Skeletal muscle tissue (tissue), 4 donors: ENCODE data around the gene NBPF26. TPM values are rescaled to one million over a fixed set of nuclear protein-coding genes. Genes with fewer than 3 reads are reported as not detected.
A peak's percentile ranks its signal among the peaks of the same experiment; 100 is the strongest.
"Not testable (repeated sequence)": the region's sequence is repeated elsewhere in the genome, so short reads cannot be mapped to it uniquely, and the experiment has no call there.

ENCODE experiments used
- H3K27ac ChIP-seq: one replicate; pipeline ENCODE4 v1.7.0; 2013; ENCODE audit warnings: mild to moderate bottlenecking, low read depth, low read length, inconsistent platforms
- H3K27me3 ChIP-seq, 3 donors: one replicate each; pipeline ENCODE4 v1.7.0; 2013; ENCODE audit warnings: low read length in 3 of 3; ENCODE audit not compliant: control insufficient read depth in 3 of 3, insufficient read depth in 3 of 3
- H3K36me3 ChIP-seq, 3 donors: one replicate each; pipeline ENCODE4 v1.7.0; 2013; ENCODE audit warnings: low read length in 3 of 3; ENCODE audit not compliant: control insufficient read depth in 3 of 3, insufficient read depth in 3 of 3
- H3K4me1 ChIP-seq, 3 donors: one replicate each; pipeline ENCODE4 v1.7.0; 2013; ENCODE audit warnings: low read length in 3 of 3, mild to moderate bottlenecking in 3 of 3; ENCODE audit not compliant: control insufficient read depth in 3 of 3, insufficient read depth in 3 of 3
- H3K4me3 ChIP-seq, 3 donors: one replicate each; pipeline ENCODE4 v1.7.0; 2013; ENCODE audit warnings: low read length in 3 of 3
- H3K9ac ChIP-seq, 3 donors: one replicate each; pipeline ENCODE4 v1.7.0; 2013; ENCODE audit warnings: low read length in 3 of 3, mild to moderate bottlenecking in 3 of 3, moderate library complexity in 2 of 3, low read depth in 1 of 3
- H3K9me3 ChIP-seq, 3 donors: one replicate each; pipeline ENCODE4 v1.7.0; 2013; ENCODE audit warnings: low read length in 3 of 3; ENCODE audit not compliant: control insufficient read depth in 3 of 3
- total RNA-seq: library from RNA; depleted of rRNA; stranded (reverse); fragments of >200 nt; gene quantifications from one replicate; pipeline ENCODE4 v1.2.3, GENCODE V29; 2014
- donor health status: Osteomylitis.

The NBPF26 gene
- total RNA-seq = 27.1 TPM

DNA sequence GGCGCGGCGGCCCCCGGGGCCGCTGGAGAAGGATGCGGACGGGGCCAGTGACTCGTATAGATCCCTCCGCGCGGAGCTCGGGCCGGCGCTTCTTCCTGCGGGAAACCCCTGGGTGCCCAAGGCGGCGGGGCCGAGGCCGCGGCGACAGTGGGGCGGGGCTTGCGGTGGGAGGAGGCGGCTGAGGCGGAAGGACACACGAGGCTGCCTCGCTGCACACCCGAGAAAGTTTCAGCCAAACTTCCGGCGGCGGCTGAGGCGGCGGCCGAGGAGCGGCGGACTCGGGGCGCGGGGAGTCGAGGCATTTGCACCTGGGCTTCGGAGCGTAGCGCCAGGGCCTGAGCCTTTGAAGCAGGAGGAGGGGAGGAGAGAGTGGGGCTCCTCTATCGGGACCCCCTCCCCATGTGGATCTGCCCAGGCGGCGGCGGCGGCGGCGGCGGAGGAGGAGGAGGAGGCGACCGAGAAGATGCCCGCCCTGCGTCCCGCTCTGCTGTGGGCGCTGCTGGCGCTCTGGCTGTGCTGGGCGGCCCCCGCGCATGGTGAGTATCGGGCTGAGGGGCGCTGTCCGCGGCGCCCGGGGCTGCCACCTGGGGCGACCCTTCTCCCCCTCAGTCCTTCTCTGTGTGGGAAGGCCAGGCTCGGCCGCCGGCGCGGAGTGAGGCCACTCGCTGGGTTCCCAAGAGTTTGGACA, at the start of gene NBPF26:
Gene NBPF26 (plus strand): TSS at position 231 of the 688 bp plus-strand sequence.
- H3K9ac ChIP-seq = peak within 1 kb of the TSS in 2 of 3 donors; percentile 71 to 82
- H3K4me3 ChIP-seq = peak within 1 kb of the TSS in 2 of 3 donors; percentile 66 to 71
- H3K36me3 ChIP-seq, H3K27me3 ChIP-seq, H3K4me1 ChIP-seq, H3K9me3 ChIP-seq: not testable (repeated sequence)
- H3K27ac ChIP-seq = peak within 1 kb of the TSS; percentile 51

DNA sequence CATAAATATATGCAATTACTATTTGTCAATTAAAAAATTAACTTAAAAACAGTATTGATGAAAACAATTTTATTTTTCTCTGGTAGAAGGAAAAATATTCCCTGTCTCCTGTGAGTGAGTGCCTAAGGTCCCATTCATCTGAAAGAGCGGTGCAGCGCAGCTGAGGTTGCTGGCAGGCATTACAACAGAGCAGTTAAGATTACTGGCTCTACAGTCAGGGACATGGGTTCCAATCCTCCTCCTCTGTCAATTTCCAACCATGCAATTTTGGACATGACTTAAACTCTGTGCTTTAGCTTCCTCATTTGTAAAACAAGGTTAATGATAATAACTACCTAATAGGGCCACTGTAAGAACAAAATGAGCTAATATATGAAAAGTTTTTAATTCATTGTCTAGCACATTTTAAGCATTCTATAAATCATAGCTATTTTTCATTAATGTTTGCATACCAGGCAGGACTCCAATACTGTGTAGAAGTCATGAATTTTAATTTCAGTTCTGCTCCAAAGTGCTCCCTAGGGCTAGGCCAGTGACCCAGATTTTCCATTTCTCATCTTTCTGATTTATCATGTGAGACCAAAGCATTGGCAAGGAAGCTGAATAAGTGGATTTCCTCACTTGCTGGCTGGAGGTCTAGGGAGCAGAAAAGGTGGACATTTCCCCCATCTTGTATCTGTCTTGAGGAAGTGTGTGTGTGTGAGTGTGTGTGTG, 43.5 kb upstream of the NBPF26 start:
- H3K9me3 ChIP-seq, H3K27me3 ChIP-seq, H3K4me1 ChIP-seq, H3K9ac ChIP-seq, H3K4me3 ChIP-seq, H3K27ac ChIP-seq, H3K36me3 ChIP-seq: not testable (repeated sequence)

DNA sequence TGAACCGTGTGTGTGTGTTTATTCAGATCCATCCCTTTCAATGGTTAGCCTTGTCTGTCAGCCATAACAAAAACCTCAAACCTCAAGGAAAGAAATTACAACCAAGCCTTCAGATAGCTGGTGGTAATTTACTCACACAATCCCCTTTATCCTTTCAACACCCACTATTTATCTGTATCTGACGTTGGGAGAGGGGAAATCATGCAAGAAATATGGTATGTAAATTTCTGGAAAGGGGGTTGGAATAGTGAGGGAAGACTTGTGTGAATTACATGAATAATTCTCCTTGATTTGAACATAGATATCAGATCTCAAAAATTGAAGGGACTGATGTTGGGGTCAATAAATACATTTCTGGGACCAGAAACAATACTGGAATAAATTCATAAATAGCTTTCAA, 42.8 kb upstream of the NBPF26 start:
- H3K27ac ChIP-seq, H3K4me3 ChIP-seq, H3K9ac ChIP-seq, H3K4me1 ChIP-seq, H3K27me3 ChIP-seq, H3K9me3 ChIP-seq, H3K36me3 ChIP-seq: not testable (repeated sequence)

DNA sequence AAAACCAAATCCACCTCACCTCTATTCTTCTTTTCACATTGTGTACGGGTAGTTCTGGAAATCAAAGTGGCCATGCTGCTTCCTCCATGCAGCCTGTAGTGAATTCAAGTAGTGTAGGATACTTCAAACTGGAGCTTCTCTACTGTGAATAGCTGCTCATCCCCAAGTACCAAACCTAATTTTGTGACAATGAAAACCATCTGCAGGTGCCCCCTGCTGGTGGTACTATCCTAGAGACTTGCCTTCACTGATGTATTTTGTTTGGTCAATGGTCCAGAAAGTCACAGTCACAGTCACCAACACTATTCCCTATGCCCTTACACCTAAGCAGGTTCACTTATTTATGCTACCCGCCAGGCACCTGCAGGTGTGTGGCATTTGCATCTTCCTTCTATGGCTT, 39.3 kb upstream of the NBPF26 start:
- not testable (repeated sequence) for H3K4me1 ChIP-seq, H3K4me3 ChIP-seq, H3K36me3 ChIP-seq

DNA sequence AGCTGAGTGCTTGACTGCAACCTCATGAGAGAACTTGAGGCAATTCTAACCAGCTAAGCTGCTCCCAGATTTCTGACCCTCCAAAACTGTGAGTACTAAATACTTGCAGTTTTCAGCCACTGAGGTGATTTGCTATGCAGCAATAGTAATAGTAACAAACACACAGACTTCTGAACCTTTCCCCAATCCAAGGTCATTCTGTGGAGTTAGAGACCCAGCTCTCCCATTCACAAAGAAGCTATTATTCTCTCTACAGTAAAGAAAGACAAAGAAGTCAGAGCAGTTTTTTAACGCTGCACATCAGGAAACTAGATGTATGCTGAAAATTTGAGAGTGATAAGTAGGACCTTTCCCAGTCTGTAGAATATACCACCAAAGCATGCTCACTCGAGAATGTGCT, 38.1 kb upstream of the NBPF26 start:
- not testable (repeated sequence) for H3K27ac ChIP-seq, H3K4me1 ChIP-seq, H3K9ac ChIP-seq, H3K36me3 ChIP-seq, H3K27me3 ChIP-seq, H3K4me3 ChIP-seq, H3K9me3 ChIP-seq

More for the DNA sequence above, 39.3 kb upstream of the NBPF26 start:
- H3K9me3 ChIP-seq, H3K27ac ChIP-seq, H3K27me3 ChIP-seq, H3K9ac ChIP-seq: not testable (repeated sequence)

DNA sequence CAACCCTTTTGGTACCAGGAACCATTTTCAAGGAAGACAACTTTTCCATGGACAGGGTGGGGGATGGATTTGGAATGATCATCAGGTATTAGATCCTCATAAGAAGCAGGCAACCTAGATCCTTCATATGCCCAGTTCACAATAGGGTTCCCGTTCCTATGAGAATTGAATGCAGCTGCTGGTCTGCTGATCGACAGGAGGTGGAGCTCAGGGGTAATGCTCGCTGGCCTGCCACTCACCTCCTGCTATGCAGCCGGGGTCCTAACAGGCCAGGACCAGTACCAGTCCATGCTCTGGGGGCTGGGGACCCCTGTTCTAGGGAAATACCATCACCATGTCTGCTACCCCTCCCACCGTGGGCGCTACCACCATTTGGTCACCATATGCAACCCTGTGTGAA, 36.5 kb upstream of the NBPF26 start:
- H3K27me3 ChIP-seq, H3K27ac ChIP-seq, H3K4me1 ChIP-seq, H3K9ac ChIP-seq, H3K36me3 ChIP-seq, H3K9me3 ChIP-seq, H3K4me3 ChIP-seq: not testable (repeated sequence)

DNA sequence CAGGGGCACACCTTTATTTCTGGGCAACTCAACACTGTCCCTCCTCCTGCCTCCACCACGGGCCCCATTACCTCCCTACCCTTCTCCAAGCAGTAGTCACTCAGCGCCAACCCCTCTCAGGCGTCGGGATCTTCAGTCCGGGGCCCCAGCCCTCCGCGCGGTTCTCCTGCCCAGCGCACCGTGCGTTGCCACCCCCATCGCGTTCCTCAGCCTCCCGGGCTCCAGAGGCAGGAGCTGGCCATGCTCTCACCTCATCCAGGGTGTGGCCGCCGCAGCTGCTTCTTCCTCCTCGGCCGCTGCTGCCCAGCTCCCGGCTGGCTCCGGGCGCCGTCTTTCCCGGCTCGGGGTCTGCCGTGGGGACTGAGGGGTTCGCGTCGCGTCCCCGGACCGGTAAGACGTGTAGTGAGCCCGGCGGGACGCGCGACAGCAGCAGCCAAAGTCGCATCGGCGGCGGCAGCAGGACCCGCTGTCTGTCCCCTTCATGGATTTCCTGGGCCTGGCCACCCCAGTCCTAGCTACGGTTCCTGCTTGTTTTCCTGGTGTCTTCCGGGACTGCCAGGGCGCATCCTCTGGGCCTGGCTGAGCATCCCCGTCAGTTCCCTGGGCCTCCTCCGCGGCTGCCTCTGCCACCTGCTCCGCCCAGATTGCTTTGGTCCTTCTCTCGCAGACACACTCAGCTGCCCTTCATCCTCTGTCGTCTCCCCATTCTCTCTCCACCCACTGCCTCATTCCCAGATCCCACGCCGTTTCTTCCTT, 22.8 kb upstream of the NBPF26 start:
- H3K9me3 ChIP-seq, H3K9ac ChIP-seq, H3K4me3 ChIP-seq, H3K4me1 ChIP-seq, H3K27me3 ChIP-seq, H3K27ac ChIP-seq, H3K36me3 ChIP-seq: not testable (repeated sequence)

DNA sequence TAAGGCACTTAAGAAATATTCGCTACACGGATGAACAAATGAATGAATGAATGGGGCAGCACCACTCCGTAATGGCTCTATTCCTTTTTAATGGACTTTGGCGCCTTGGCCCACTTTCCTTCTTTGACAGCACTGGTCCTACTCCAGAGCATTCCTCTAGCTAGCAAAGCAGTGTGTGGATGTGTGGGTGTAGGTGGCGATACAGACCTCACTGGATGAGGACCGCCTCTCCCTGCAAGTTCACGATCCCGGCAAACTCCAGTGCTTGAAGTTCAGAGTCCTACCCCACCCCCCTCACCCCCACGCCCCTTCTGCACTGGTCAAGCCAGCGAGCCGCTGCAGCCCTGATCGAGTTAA, 409 bp upstream of the NBPF26 start:
- H3K9me3 ChIP-seq, H3K36me3 ChIP-seq, H3K9ac ChIP-seq, H3K4me3 ChIP-seq, H3K27me3 ChIP-seq, H3K27ac ChIP-seq, H3K4me1 ChIP-seq: not testable (repeated sequence)

DNA sequence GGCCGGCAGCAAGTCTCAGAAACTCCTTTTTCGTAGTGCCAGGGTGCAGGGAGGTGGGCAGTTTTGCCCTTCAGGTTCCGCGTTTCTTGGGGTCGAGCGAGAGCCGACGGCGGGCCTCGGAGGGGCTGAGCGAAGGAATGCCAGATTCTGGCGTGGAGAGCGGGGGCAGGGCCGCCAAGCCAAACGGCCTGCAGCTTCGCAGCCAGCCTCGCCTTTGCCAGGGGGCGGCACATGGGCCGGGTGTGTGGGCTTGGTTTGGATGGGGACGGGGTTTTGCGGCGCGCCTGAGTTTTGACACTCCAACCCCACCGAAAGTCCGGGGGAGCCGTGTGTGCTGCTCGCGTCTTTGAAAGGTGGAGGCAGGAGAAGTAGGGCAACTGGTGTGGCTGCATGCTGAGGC, 762 bp downstream of the NBPF26 start:
- not testable (repeated sequence) for H3K36me3 ChIP-seq, H3K9me3 ChIP-seq, H3K4me1 ChIP-seq, H3K27me3 ChIP-seq
- H3K9ac ChIP-seq = peak overlapping the region in 2 of 3 donors; percentile 71 to 82
- peak overlapping the region; percentile 51 for H3K27ac ChIP-seq
- H3K4me3 ChIP-seq = peak overlapping the region in 2 of 3 donors; percentile 66 to 71

DNA sequence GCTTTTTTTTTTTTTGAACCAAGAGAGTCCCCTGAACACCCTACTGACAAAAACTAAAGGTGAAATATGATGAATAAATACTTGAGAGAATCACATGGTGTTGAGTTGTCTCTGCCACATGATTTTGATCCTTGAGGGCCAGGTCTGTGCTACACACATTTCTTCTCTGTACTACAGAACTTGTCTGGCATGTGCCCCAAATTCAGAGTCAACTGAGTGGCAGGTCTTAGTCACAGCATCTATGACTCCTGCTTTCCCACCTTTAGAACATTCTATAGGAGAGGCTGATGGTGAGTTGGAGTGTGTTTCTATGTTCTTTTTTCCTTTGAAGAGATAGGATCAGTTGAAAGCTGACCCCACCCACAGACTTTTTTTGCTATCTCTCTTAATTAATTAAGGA, 5.1 kb downstream of the NBPF26 start:
- H3K9ac ChIP-seq, H3K4me1 ChIP-seq, H3K36me3 ChIP-seq, H3K27me3 ChIP-seq, H3K9me3 ChIP-seq, H3K27ac ChIP-seq, H3K4me3 ChIP-seq: not testable (repeated sequence)
